Endothelial cell (in vitro differentiated cells): Measurements from ENCODE around the gene UXS1. TPM values are rescaled to one million over a fixed set of nuclear protein-coding genes. Genes with fewer than 3 reads are reported as not detected.
"Not testable (repeated sequence)": the region's sequence is repeated elsewhere in the genome, so short reads cannot be mapped to it uniquely, and the experiment has no call there.

ENCODE experiments used
- DNase-seq: peaks from one replicate; pipeline ENCODE4 v3.0.0; 2021; ENCODE audit warnings: low spot score
- H3K27ac Mint-ChIP-seq: one replicate; pipeline ENCODE4 v1.8.0; 2021; ENCODE audit warnings: mixed read lengths, inconsistent platforms; ENCODE audit not compliant: unreplicated experiment
- H3K27me3 Mint-ChIP-seq: one replicate; pipeline ENCODE4 v1.8.0; 2021; ENCODE audit warnings: mild to moderate bottlenecking, moderate library complexity, mixed read lengths, inconsistent platforms; ENCODE audit not compliant: unreplicated experiment
- H3K36me3 Mint-ChIP-seq: one replicate; pipeline ENCODE4 v1.8.0; 2021; ENCODE audit warnings: mild to moderate bottlenecking, low read depth, mixed read lengths, inconsistent platforms; ENCODE audit not compliant: unreplicated experiment
- H3K4me1 Mint-ChIP-seq: one replicate; pipeline ENCODE4 v1.8.0; 2021; ENCODE audit warnings: mild to moderate bottlenecking, mixed read lengths, inconsistent platforms; ENCODE audit not compliant: unreplicated experiment
- H3K4me3 Mint-ChIP-seq: one replicate; pipeline ENCODE4 v1.8.0; 2021; ENCODE audit warnings: mild to moderate bottlenecking, mixed read lengths, inconsistent platforms; ENCODE audit not compliant: unreplicated experiment
- H3K9me3 Mint-ChIP-seq: one replicate; pipeline ENCODE4 v1.8.0; 2021; ENCODE audit warnings: mixed read lengths, inconsistent platforms; ENCODE audit not compliant: unreplicated experiment
- total RNA-seq: library from RNA; stranded (reverse); fragmentation: NEBNext Ultra II Directional; extraction: Animal tissue kit (Norgen Biotek cat#: 25700); gene quantifications from one replicate; pipeline ENCODE4 v1.2.1, GENCODE V29; 2021; ENCODE audit not compliant: unreplicated experiment
- TF ChIP-seq, protein P1 (sequence below): fragments of 200-600 bp; sonication (generic); IDR thresholded peaks from one replicate; pipeline ENCODE4 v1.5.0; 2021; ENCODE audit warnings: antibody characterized with exemption; ENCODE audit not compliant: unreplicated experiment

The UXS1 gene
- total RNA-seq, 1 donor from 2014 or later, result 60.4 TPM

DNA sequence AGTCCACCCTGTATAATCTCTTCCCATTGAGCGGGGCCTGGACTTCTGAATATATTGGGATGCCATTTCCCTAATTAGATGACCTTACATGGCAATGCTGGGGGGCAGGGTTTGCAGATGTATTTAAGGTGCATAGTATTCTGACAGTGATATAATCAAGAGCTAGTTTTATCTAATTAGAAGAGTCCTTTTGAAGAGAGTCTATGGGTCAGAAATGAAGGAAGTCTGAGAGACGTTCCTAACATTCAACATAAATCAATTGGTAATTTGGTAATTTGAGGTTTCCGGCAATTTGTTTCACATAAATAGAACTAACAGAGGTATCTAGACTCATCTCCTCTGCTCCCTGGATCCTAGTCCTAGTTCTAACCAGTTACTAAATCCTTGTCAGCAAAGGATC lies 25.7 kb upstream of the UXS1 start:
- Mint-ChIP-seq H3K9me3 (no peaks in the 10 kb centered on the region), H3K27ac (no peak overlapping the region), H3K27me3 (no peaks in the 10 kb centered on the region), H3K4me3 (no peak overlapping the region), H3K4me1 (no peaks in the 10 kb centered on the region), H3K36me3 (no peaks in the 10 kb centered on the region)
- TF ChIP-seq, protein P1, sequence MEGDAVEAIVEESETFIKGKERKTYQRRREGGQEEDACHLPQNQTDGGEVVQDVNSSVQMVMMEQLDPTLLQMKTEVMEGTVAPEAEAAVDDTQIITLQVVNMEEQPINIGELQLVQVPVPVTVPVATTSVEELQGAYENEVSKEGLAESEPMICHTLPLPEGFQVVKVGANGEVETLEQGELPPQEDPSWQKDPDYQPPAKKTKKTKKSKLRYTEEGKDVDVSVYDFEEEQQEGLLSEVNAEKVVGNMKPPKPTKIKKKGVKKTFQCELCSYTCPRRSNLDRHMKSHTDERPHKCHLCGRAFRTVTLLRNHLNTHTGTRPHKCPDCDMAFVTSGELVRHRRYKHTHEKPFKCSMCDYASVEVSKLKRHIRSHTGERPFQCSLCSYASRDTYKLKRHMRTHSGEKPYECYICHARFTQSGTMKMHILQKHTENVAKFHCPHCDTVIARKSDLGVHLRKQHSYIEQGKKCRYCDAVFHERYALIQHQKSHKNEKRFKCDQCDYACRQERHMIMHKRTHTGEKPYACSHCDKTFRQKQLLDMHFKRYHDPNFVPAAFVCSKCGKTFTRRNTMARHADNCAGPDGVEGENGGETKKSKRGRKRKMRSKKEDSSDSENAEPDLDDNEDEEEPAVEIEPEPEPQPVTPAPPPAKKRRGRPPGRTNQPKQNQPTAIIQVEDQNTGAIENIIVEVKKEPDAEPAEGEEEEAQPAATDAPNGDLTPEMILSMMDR, result no peak
- DNase-seq, result no peak

DNA sequence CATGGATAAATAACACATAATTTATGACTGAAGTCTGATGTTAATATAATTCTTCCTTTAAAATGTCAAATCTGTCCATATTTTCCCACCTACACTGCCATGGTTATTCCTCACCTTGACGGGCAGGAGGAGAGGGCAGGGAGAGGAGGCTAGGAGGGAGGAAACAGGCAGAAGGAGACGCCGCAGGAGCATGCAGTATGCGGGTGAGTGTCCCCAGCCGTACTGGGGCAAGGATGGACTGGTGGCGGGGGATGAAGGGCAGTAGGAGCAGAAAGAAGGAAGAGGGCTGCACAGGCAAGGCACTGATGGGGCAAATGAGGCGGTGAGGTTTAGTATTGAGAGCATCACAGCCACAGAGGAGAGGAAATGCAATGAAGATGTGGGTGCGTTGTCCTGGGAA lies 25.1 kb upstream of the UXS1 start:
- H3K4me1 Mint-ChIP-seq, H3K9me3 Mint-ChIP-seq, H3K36me3 Mint-ChIP-seq, DNase-seq, H3K4me3 Mint-ChIP-seq, H3K27me3 Mint-ChIP-seq, H3K27ac Mint-ChIP-seq: not testable (repeated sequence)

DNA sequence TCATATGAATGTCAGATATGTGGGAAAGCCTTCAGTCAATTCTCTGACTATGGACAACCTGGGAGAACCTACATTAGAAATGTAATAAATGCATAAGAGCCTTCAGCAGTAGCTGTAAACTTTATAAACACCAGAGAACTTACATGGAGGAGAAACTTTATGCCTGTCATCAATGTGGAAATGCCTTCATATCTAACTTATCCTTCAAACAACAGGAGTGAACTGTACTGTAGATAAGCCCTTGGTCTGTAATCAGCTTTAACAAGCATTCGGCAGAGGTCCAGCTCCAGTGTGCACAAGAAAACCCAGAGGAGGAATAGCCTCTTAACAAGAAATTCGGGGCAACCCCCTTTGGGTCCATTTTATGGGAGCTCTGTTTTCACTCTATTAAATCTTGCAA lies 14.8 kb upstream of the UXS1 start:
- DNase-seq, result no peak
- Mint-ChIP-seq H3K9me3 (no peaks in the 10 kb centered on the region), H3K4me1 (peaks cover 10% of the 10 kb centered on the region), H3K27me3 (no peaks in the 10 kb centered on the region), H3K4me3 (no peak overlapping the region), H3K27ac (no peak overlapping the region), H3K36me3 (peaks cover 7% of the 10 kb centered on the region)
- TF ChIP-seq, protein P1, result no peak

DNA sequence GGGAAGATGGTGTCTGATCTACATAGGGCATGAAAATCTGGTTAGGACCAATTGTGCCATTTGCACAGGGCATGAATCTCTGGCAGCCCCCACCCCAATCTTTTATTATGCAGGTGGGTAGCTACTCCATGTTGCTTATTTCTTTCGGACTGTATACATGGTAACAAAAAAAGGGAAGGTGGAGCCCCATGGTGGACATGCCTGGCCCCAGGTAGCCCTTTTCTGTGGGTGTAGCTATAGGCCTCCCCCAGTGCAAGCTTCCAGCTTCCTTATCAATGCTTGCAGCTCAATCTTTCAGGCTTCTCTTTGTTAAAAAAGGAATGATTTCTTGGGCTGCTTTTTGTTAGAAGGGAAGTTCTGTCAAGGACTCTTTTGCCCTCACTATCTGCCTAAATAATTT lies 14.3 kb upstream of the UXS1 start:
- H3K27ac Mint-ChIP-seq, result no peak overlapping the region
- H3K4me1 Mint-ChIP-seq, result peaks cover 10% of the 10 kb centered on the region
- DNase-seq, result no peak
- no peak overlapping the region for H3K4me3 Mint-ChIP-seq
- H3K9me3 Mint-ChIP-seq, result no peaks in the 10 kb centered on the region
- peaks cover 7% of the 10 kb centered on the region for H3K36me3 Mint-ChIP-seq
- no peaks in the 10 kb centered on the region for H3K27me3 Mint-ChIP-seq
- TF ChIP-seq, protein P1, result no peak

DNA sequence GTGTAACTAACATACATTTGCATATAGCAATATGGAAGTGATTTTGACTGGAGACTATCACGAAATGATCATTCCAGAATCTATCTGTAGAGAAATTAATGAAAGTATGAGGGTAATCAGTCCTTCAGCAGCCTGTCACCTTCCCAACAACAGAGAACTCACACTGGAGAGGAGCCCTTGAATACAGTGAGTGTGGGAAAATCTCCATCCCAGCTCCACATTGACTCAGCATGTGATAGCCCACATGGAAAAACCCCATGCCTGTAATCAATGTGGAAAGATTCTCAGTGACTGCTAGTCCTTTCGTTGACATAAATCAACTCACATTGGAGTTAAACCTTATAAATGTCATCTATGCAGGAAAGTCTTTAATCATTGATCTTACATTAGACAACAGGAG lies 13.1 kb upstream of the UXS1 start:
- Mint-ChIP-seq H3K4me3 (no peak overlapping the region), H3K27me3 (no peaks in the 10 kb centered on the region), H3K27ac (no peak overlapping the region), H3K4me1 (peaks cover 10% of the 10 kb centered on the region), H3K36me3 (peaks cover 7% of the 10 kb centered on the region), H3K9me3 (no peaks in the 10 kb centered on the region)
- TF ChIP-seq, protein P1, result no peak
- no peak for DNase-seq

DNA sequence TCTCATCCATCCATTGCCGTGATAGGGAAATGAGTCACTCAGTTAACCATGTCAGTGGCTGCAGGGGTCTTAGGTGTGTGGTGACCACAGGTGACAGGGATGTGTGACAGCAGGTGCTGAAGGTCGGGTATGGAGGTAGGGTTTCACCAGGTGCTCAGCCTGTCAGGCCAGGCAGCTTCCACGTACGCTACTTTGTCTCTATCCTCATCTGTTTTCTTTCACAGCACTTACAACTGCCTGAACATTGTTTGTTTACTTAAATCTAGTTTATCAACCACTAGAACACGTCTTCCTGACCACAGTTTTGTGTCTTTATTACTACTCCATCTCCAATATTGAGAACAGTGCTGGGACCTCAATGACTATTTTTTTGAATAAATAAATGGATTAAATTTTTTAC lies 11.4 kb upstream of the UXS1 start:
- H3K4me3 Mint-ChIP-seq, result no peak overlapping the region
- H3K36me3 Mint-ChIP-seq, result peaks cover 7% of the 10 kb centered on the region
- peaks cover 4% of the 10 kb centered on the region for H3K4me1 Mint-ChIP-seq
- no peak for DNase-seq
- TF ChIP-seq, protein P1, result no peak
- H3K9me3 Mint-ChIP-seq, result no peaks in the 10 kb centered on the region
- H3K27me3 Mint-ChIP-seq, result no peaks in the 10 kb centered on the region
- no peak overlapping the region for H3K27ac Mint-ChIP-seq

DNA sequence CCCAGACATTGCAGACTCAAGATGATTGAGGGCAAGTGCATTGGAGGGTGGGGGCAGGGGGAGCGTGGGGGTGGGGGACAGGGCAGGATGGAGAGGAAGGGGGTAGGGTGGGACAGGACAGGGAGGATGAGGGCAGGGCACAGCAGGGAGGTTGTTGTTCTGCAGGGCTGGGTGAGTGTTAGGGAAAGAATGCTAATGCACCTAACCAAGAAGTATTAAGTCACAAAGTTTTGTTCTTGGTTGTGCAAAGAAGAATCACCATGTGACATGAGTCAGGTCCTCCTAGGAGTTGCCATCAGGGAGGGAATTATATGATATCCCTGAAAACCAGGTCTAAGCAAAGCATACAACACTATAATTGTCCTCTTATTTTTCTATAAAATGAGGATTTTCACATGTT lies 10.4 kb upstream of the UXS1 start:
- DNase-seq, H3K4me1 Mint-ChIP-seq, H3K4me3 Mint-ChIP-seq: not testable (repeated sequence)

More for the DNA sequence above, 10.4 kb upstream of the UXS1 start:
- H3K36me3 Mint-ChIP-seq, H3K9me3 Mint-ChIP-seq, H3K27me3 Mint-ChIP-seq, H3K27ac Mint-ChIP-seq: not testable (repeated sequence)
